ENCODE data around the gene C19orf33. TPM values are rescaled to one million over a fixed set of nuclear protein-coding genes. Genes with fewer than 3 reads are reported as not detected.

The C19orf33 gene
- total RNA-seq, 4 donors from 2014 or later = 76.0 to 1,160 (median 338) TPM

- WGBS, 2 donors (ENCODE audit: low coverage in 1 of 2) = 62 to 68% methylated on average over 6 to 12 of the region's 12 CpGs
Measured at GRCh38 chr19:38265921-38266429, 38.1 kb upstream of the C19orf33 start.

GRCh38 chr19:38266981-38267597, 37.0 kb upstream of the C19orf33 start:
- Histone ChIP-seq H3K4me3 (peak overlapping the region in 2 of 4 donors; percentile 70 to 81), H3K9me3 (no peaks in the 10 kb centered on the region), H3K27me3 (no peaks in the 10 kb centered on the region), H3K4me1 (peaks cover 5 to 80% (median 52%) of the 10 kb centered on the region in 4 donors), H3K36me3 (no peaks in the 10 kb centered on the region), H3K27ac (peak overlapping the region; percentile 92 to 98 (median 94))
- peak; percentile 70 for TF ChIP-seq POLR2A (IDR thresholded peaks at IDR 0.05)
- TF ChIP-seq CTCF (IDR thresholded peaks at IDR 0.05) = no peak
- no peak for TF ChIP-seq EP300 (IDR thresholded peaks at IDR 0.05; ENCODE audit: low read depth)
- TF ChIP-seq POLR2AphosphoS5 (IDR thresholded peaks at IDR 0.05) = peak in 2 of 3 donors; percentile 56 to 70
- intact Hi-C loops (cut with DNase I; ENCODE audit: low total_unique reads) (no loop called here), in situ Hi-C loops (cut with MboI; ENCODE audit: low pct_ligation_motif_present in 1 of 4, low pct_unique_long_range_greater_than_20kb in 1 of 4, low sequenced_read_pairs in 3 of 4) (no loop called here)
- DNase-seq = peak; percentile 61
- WGBS, 2 donors (ENCODE audit: low coverage in 1 of 2) = 43 to 50% methylated on average over 2 to 12 of the region's 12 CpGs

More at GRCh38 chr19:38265921-38266429, 38.1 kb upstream of the C19orf33 start:
- DNase-seq = no peak
- intact Hi-C loops (cut with DNase I; ENCODE audit: low total_unique reads) (no loop called here), in situ Hi-C loops (cut with MboI; ENCODE audit: low pct_ligation_motif_present in 1 of 4, low pct_unique_long_range_greater_than_20kb in 1 of 4, low sequenced_read_pairs in 3 of 4) (no loop called here)
- Histone ChIP-seq H3K27me3 (no peaks in the 10 kb centered on the region), H3K36me3 (no peaks in the 10 kb centered on the region), H3K4me3 (peak overlapping the region in 3 of 4 donors; percentile 63 to 81 (median 70)), H3K27ac (peak overlapping the region; percentile 92 to 98 (median 94)), H3K4me1 (peaks cover 5 to 69% (median 45%) of the 10 kb centered on the region in 4 donors), H3K9me3 (no peaks in the 10 kb centered on the region)
- TF ChIP-seq POLR2AphosphoS5 (IDR thresholded peaks at IDR 0.05) (peak in 1 of 3 donors; percentile 11), EP300 (IDR thresholded peaks at IDR 0.05; ENCODE audit: low read depth) (no peak)

- Histone ChIP-seq H3K4me1 (peaks cover 13 to 86% (median 60%) of the 10 kb centered on the region in 4 donors), H3K4me3 (peak overlapping the region in 2 of 4 donors; percentile 70 to 81), H3K27ac (peak overlapping the region; percentile 92 to 98 (median 94)), H3K9me3 (no peaks in the 10 kb centered on the region), H3K36me3 (no peaks in the 10 kb centered on the region), H3K27me3 (no peaks in the 10 kb centered on the region)
- 30 to 56% methylated on average over 4 to 12 of the region's 12 CpGs for WGBS, 2 donors (ENCODE audit: low coverage in 1 of 2)
- intact Hi-C loops (cut with DNase I; ENCODE audit: low total_unique reads) = no loop called here
- peak; percentile 51 for DNase-seq
- in situ Hi-C loops (cut with MboI; ENCODE audit: low pct_ligation_motif_present in 1 of 4, low pct_unique_long_range_greater_than_20kb in 1 of 4, low sequenced_read_pairs in 3 of 4) = no loop called here
- TF ChIP-seq EP300 (IDR thresholded peaks at IDR 0.05; ENCODE audit: low read depth) (no peak), POLR2AphosphoS5 (IDR thresholded peaks at IDR 0.05) (no peak), CTCF (IDR thresholded peaks at IDR 0.05) (no peak), POLR2A (IDR thresholded peaks at IDR 0.05) (no peak)
Measured at GRCh38 chr19:38267761-38268483, 36.1 kb upstream of the C19orf33 start.

GRCh38 chr19:38268539-38268938, 35.5 kb upstream of the C19orf33 start:
- TF ChIP-seq POLR2A (IDR thresholded peaks at IDR 0.05) (no peak), POLR2AphosphoS5 (IDR thresholded peaks at IDR 0.05) (no peak), EP300 (IDR thresholded peaks at IDR 0.05; ENCODE audit: low read depth) (no peak), CTCF (IDR thresholded peaks at IDR 0.05) (no peak)
- in situ Hi-C loops (cut with MboI; ENCODE audit: low pct_ligation_motif_present in 1 of 4, low pct_unique_long_range_greater_than_20kb in 1 of 4, low sequenced_read_pairs in 3 of 4) (no loop called here), intact Hi-C loops (cut with DNase I; ENCODE audit: low total_unique reads) (no loop called here)
- no peaks in the 10 kb centered on the region for H3K36me3 ChIP-seq
- no peaks in the 10 kb centered on the region for H3K27me3 ChIP-seq
- no peaks in the 10 kb centered on the region for H3K9me3 ChIP-seq
- DNase-seq = no peak
- H3K4me1 ChIP-seq = peaks cover 14 to 85% (median 63%) of the 10 kb centered on the region in 4 donors
- peak overlapping the region; percentile 92 to 98 (median 94) for H3K27ac ChIP-seq
- peak overlapping the region in 2 of 4 donors; percentile 70 to 81 for H3K4me3 ChIP-seq
- WGBS, 2 donors (ENCODE audit: low coverage in 1 of 2) = 38 to 61% methylated on average over 8 of the region's 8 CpGs
